ENCODE data around the gene BRPF1.

GRCh38 chr3:9721700-9722060, 9.9 kb upstream of the BRPF1 start:
- TF ChIP-seq EZH2 (IDR thresholded peaks at IDR 0.05; ENCODE audit: insufficient read depth, poor library complexity, severe bottlenecking) (no peak), EZH2phosphoT487 (IDR thresholded peaks at IDR 0.05; ENCODE audit: insufficient read depth, low read depth) (no peak)

All from GM23248 (cell line).